H9 (cell line): ENCODE results near the gene GDPD4. TPM values are rescaled to one million over a fixed set of nuclear protein-coding genes. Genes with fewer than 3 reads are reported as not detected.

Source experiments
- DNase-seq: peaks from one replicate; pipeline ENCODE4 v3.0.0-alpha.2; 2017
- H2AFZ ChIP-seq: one replicate; pipeline ENCODE4 v1.6.1; 2013; ENCODE audit warnings: mild to moderate bottlenecking, low read length, control low read depth, moderate library complexity
- H2AK5ac ChIP-seq: 2 replicates; pipeline ENCODE4 v1.6.1; 2013; ENCODE audit warnings: low read length, control low read depth, mixed read lengths; ENCODE audit not compliant: insufficient read length
- H2BK120ac ChIP-seq: one replicate; pipeline ENCODE4 v1.6.1; 2013; ENCODE audit warnings: low read depth, mild to moderate bottlenecking, low read length, control low read depth, inconsistent platforms; ENCODE audit not compliant: poor library complexity, severe bottlenecking
- H2BK12ac ChIP-seq: 2 replicates; pipeline ENCODE4 v1.6.1; 2013; ENCODE audit warnings: low read length, control low read depth, mixed read lengths, low read depth; ENCODE audit not compliant: insufficient read length
- H2BK15ac ChIP-seq: 2 replicates; pipeline ENCODE4 v1.6.1; 2013; ENCODE audit warnings: low read depth, low read length, control low read depth
- H2BK20ac ChIP-seq: one replicate; pipeline ENCODE4 v1.6.1; 2013; ENCODE audit warnings: low read depth, mild to moderate bottlenecking, low read length, control low read depth, inconsistent platforms; ENCODE audit not compliant: poor library complexity, severe bottlenecking
- H2BK5ac ChIP-seq: 2 replicates; pipeline ENCODE4 v1.6.1; 2013; ENCODE audit warnings: low read length, control low read depth, mixed read lengths; ENCODE audit not compliant: insufficient read length
- H3K14ac ChIP-seq: 2 replicates; pipeline ENCODE4 v1.6.1; 2013; ENCODE audit warnings: low read length, control low read depth; ENCODE audit not compliant: insufficient read depth
- H3K18ac ChIP-seq: 2 replicates; pipeline ENCODE4 v1.6.1; 2013; ENCODE audit warnings: low read depth, mild to moderate bottlenecking, mixed read lengths, low read length, control low read depth; ENCODE audit not compliant: insufficient read length
- H3K23ac ChIP-seq: 2 replicates; pipeline ENCODE4 v1.6.1; 2013; ENCODE audit warnings: low read length, control low read depth, mixed read lengths, low read depth; ENCODE audit not compliant: insufficient read length
- H3K23me2 ChIP-seq: 2 replicates; pipeline ENCODE4 v1.6.1; 2013; ENCODE audit warnings: low read depth, mild to moderate bottlenecking, mixed read lengths, low read length, control low read depth; ENCODE audit not compliant: insufficient read length, poor library complexity, severe bottlenecking
- H3K27ac ChIP-seq: 2 replicates; pipeline ENCODE4 v1.5.1; 2013; ENCODE audit warnings: low read length, control low read depth, mixed read lengths, low read depth; ENCODE audit not compliant: insufficient read length
- H3K27me3 ChIP-seq: 2 replicates; pipeline ENCODE4 v1.6.1; 2013; ENCODE audit warnings: low read length, control low read depth, inconsistent platforms; ENCODE audit not compliant: insufficient read depth
- H3K4ac ChIP-seq: 2 replicates; pipeline ENCODE4 v1.6.1; 2013; ENCODE audit warnings: low read depth, mild to moderate bottlenecking, control low read depth, inconsistent platforms, low read length, moderate library complexity
- H3K4me1 ChIP-seq: 2 replicates; pipeline ENCODE4 v1.6.1; 2013; ENCODE audit warnings: low read length, control low read depth, inconsistent platforms; ENCODE audit not compliant: insufficient read depth
- H3K4me2 ChIP-seq: 2 replicates; pipeline ENCODE4 v1.6.1; 2013; ENCODE audit warnings: low read length, control low read depth, mixed read lengths; ENCODE audit not compliant: insufficient read length, insufficient read depth
- H3K56ac ChIP-seq: 2 replicates; pipeline ENCODE4 v1.6.1; 2013; ENCODE audit warnings: low read depth, mild to moderate bottlenecking, mixed read lengths, low read length, control low read depth; ENCODE audit not compliant: insufficient read length
- H3K79me1 ChIP-seq: 2 replicates; pipeline ENCODE4 v1.6.1; 2013; ENCODE audit warnings: low read depth, mild to moderate bottlenecking, moderate library complexity, low read length, control low read depth, inconsistent platforms; ENCODE audit not compliant: insufficient read depth, poor library complexity, severe bottlenecking
- H3K79me2 ChIP-seq: 2 replicates; pipeline ENCODE4 v1.6.1; 2013; ENCODE audit warnings: low read length, control low read depth, inconsistent platforms; ENCODE audit not compliant: insufficient read depth
- H3K9ac ChIP-seq: 2 replicates; pipeline ENCODE4 v1.6.1; 2013; ENCODE audit warnings: low read length, control low read depth, mixed read lengths; ENCODE audit not compliant: insufficient read length; ENCODE audit errors: extremely low read depth
- H3K9me3 ChIP-seq: one replicate; pipeline ENCODE4 v1.6.1; 2013; ENCODE audit warnings: low read depth, low read length, inconsistent platforms; ENCODE audit not compliant: control insufficient read depth
- H3T11ph ChIP-seq: one replicate; pipeline ENCODE4 v1.6.1; 2013; ENCODE audit warnings: mild to moderate bottlenecking, low read length, control low read depth, inconsistent platforms
- H4K20me1 ChIP-seq: one replicate; pipeline ENCODE4 v1.6.1; 2013; ENCODE audit not compliant: control insufficient read depth, insufficient read length, insufficient read depth
- H4K5ac ChIP-seq: 2 replicates; pipeline ENCODE4 v1.6.1; 2013; ENCODE audit warnings: low read depth, mild to moderate bottlenecking, mixed read lengths, low read length, control low read depth; ENCODE audit not compliant: insufficient read length
- H4K8ac ChIP-seq: replicated peaks from 2 replicates; pipeline ENCODE4 v1.6.1; 2013; ENCODE audit warnings: low read length, control low read depth, mixed read lengths, low read depth; ENCODE audit not compliant: insufficient read length
- H4K91ac ChIP-seq: 2 replicates; pipeline ENCODE4 v1.6.1; 2013; ENCODE audit warnings: low read depth, mild to moderate bottlenecking, moderate library complexity, mixed read lengths, low read length, control low read depth; ENCODE audit not compliant: insufficient read length
- H3K27ac Mint-ChIP-seq, 3 experiments: 2 replicates in 2 of 3; 3 replicates in 1 of 3; pipeline ENCODE4 v1.8.0; 2020 to 2021; ENCODE audit warnings: mixed read lengths in 3 of 3, mild to moderate bottlenecking in 1 of 3, moderate library complexity in 1 of 3
- H3K27me3 Mint-ChIP-seq: 2 replicates; pipeline ENCODE4 v1.8.0; 2021; ENCODE audit warnings: low read depth, mild to moderate bottlenecking, moderate library complexity, mixed read lengths
- H3K36me3 Mint-ChIP-seq, 3 experiments: 2 replicates in 2 of 3; 3 replicates in 1 of 3; pipeline ENCODE4 v1.8.0; 2020 to 2021; ENCODE audit warnings: low read depth in 3 of 3, mixed read lengths in 3 of 3; ENCODE audit not compliant: insufficient read depth in 1 of 3
- H3K4me1 Mint-ChIP-seq, 2 experiments: 2 replicates each; pipeline ENCODE4 v1.8.0; 2020; ENCODE audit warnings: mixed read lengths in 2 of 2
- H3K4me3 Mint-ChIP-seq, 2 experiments: 2 replicates in 1 of 2; 3 replicates in 1 of 2; pipeline ENCODE4 v1.8.0; 2020 to 2021; ENCODE audit warnings: mild to moderate bottlenecking in 2 of 2, mixed read lengths in 2 of 2, moderate library complexity in 1 of 2
- H3K9me3 Mint-ChIP-seq, 2 experiments: 2 replicates in 1 of 2; 3 replicates in 1 of 2; pipeline ENCODE4 v1.8.0; 2020; ENCODE audit warnings: mild to moderate bottlenecking in 2 of 2, mixed read lengths in 2 of 2, moderate library complexity in 1 of 2
- WGBS: extraction: QIAGEN DNeasy Blood & Tissue Kit; methylation state at CpG from one replicate; pipeline ENCODE4 v1.1.7; 2013; ENCODE audit warnings: missing lambda C conversion rate, low lambda C conversion rate, mixed read lengths; ENCODE audit not compliant: insufficient read length; ENCODE audit errors: extremely low coverage; 5-methylcytosine and 5-hydroxymethylcytosine counted together
- total RNA-seq: library from RNA; stranded (reverse); gene quantifications from 2 replicates; pipeline ENCODE4 v1.2.1, GENCODE V29; 2021
- TF ChIP-seq, protein P1 (sequence below): fragments of 200-600 bp; sonication (generic); conservative IDR thresholded peaks from 3 replicates; pipeline ENCODE4 v1.8.0; 2021; ENCODE audit warnings: antibody characterized with exemption, mild to moderate bottlenecking

Gene GDPD4
- total RNA-seq, 1 experiment from 2014 or later: not detected

DNA sequence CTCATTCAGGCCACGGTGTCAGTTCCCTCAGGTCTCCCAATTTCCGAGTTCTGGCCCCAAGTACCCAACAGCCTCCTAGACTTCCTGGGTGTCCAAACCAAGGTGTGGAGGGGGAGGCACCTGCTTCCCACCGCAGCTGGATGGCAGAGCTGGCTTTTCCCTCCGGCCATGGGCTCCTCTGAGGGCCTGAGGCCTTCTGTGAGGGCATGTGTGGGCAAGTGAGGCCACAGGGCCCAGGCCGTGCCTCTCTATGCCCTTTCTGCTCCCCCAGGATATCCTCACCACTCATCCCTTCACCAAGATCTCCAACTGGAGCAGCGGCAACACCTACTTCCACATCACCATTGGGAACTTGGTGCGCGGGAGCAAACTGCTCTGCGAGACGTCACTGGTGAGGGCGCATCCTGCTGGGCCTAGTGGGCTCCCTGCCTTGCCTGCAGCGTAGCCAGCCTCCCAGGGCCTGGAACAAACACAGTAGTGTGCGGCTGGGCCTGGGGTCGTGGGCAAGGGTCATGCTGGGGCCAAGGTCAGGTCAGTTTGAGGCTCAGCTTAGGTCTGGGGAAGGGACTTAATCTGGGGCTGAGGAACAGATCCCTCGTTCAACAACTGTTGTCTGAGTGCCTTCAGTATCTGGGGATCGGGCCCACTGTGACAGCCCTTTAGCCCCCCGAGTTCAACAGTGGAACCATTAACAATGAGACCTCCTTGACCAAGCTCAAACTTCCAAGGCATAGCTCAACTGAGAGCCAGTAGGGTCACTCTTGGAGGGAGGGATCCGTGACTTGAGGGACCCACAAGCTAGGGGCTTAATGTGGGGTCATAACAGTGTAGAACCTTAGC lies 87.7 kb downstream of the GDPD4 start:
- Histone ChIP-seq H3K27me3 (no peaks in the 10 kb centered on the region), H3K79me1 (no peaks in the 10 kb centered on the region), H2BK20ac (no peak overlapping the region), H3K4me1 (no peaks in the 10 kb centered on the region), H3K9ac (no peak overlapping the region), H3K4me2 (no peak overlapping the region), H4K5ac (no peak overlapping the region), H3K14ac (no peak overlapping the region), H2BK12ac (no peak overlapping the region), H2AFZ (no peak overlapping the region), H2BK15ac (no peak overlapping the region), H2AK5ac (no peak overlapping the region), H4K20me1 (no peaks in the 10 kb centered on the region), H3K56ac (no peak overlapping the region), H4K91ac (no peak overlapping the region), H3K23ac (no peak overlapping the region), H3K23me2 (no peaks in the 10 kb centered on the region), H3K4ac (no peak overlapping the region), H2BK5ac (no peak overlapping the region), H3K9me3 (no peaks in the 10 kb centered on the region), H4K8ac (no peak overlapping the region), H3K18ac (no peak overlapping the region), H3T11ph (no peak overlapping the region), H3K79me2 (no peaks in the 10 kb centered on the region), H3K27ac (no peak overlapping the region), H2BK120ac (no peak overlapping the region)
- WGBS: no CpG with 5 or more reads among the region's 18 CpGs
- H3K27ac Mint-ChIP-seq: no peak overlapping the region; a peak in 1 of 7 replicates
- no peak for DNase-seq
- no peaks in the 10 kb centered on the region; a peak in 1 of 7 replicates for H3K36me3 Mint-ChIP-seq
- H3K4me1 Mint-ChIP-seq: peaks cover 0 to 5% of the 10 kb centered on the region in 2 experiments; a peak in 2 of 4 replicates
- TF ChIP-seq, protein P1, sequence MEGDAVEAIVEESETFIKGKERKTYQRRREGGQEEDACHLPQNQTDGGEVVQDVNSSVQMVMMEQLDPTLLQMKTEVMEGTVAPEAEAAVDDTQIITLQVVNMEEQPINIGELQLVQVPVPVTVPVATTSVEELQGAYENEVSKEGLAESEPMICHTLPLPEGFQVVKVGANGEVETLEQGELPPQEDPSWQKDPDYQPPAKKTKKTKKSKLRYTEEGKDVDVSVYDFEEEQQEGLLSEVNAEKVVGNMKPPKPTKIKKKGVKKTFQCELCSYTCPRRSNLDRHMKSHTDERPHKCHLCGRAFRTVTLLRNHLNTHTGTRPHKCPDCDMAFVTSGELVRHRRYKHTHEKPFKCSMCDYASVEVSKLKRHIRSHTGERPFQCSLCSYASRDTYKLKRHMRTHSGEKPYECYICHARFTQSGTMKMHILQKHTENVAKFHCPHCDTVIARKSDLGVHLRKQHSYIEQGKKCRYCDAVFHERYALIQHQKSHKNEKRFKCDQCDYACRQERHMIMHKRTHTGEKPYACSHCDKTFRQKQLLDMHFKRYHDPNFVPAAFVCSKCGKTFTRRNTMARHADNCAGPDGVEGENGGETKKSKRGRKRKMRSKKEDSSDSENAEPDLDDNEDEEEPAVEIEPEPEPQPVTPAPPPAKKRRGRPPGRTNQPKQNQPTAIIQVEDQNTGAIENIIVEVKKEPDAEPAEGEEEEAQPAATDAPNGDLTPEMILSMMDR: no peak
- no peaks in the 10 kb centered on the region for H3K9me3 Mint-ChIP-seq
- H3K4me3 Mint-ChIP-seq: no peak overlapping the region
- no peaks in the 10 kb centered on the region; the same call in 1 of the 2 replicates for H3K27me3 Mint-ChIP-seq
